ENCODE measurements around the gene MYOCD.

DNA sequence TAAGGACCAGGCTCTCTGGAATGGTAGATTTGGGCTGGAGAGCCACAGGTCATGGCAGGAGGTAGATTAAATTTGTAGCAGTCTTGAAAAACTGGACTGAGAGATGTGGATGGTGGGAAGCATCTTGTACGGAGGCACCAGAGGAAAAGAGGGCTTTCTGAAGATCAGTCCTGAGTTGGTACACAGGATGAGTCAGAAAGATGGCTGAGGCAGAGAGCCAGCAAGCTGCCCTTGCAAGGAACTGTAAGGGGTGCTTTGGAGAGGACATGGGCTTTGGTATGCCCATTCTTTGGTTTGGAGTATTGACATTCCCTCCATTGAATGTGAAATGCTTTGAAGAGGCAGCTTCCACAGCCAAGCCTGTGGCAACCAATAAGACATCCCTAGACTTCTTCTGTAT, 55.9 kb downstream of the MYOCD start:
- TF ChIP-seq, protein P1, sequence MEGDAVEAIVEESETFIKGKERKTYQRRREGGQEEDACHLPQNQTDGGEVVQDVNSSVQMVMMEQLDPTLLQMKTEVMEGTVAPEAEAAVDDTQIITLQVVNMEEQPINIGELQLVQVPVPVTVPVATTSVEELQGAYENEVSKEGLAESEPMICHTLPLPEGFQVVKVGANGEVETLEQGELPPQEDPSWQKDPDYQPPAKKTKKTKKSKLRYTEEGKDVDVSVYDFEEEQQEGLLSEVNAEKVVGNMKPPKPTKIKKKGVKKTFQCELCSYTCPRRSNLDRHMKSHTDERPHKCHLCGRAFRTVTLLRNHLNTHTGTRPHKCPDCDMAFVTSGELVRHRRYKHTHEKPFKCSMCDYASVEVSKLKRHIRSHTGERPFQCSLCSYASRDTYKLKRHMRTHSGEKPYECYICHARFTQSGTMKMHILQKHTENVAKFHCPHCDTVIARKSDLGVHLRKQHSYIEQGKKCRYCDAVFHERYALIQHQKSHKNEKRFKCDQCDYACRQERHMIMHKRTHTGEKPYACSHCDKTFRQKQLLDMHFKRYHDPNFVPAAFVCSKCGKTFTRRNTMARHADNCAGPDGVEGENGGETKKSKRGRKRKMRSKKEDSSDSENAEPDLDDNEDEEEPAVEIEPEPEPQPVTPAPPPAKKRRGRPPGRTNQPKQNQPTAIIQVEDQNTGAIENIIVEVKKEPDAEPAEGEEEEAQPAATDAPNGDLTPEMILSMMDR (IDR thresholded peaks at IDR 0.05): no peak
- no peak for TF ChIP-seq POLR2A (IDR thresholded peaks at IDR 0.05)

Measured in tibial nerve (tissue), 3 donors.